ENCODE measurements around the gene ARSJ. TPM values are rescaled to one million over a fixed set of nuclear protein-coding genes. Genes with fewer than 3 reads are reported as not detected.

ARSJ gene
- polyA plus RNA-seq, 3 donors = not detected

GRCh38 chr4:113960684-113961321 is 18.6 kb downstream of the ARSJ start:
- Histone ChIP-seq H4K20me1 (ENCODE audit: insufficient read depth, low read length) (no peaks in the 10 kb centered on the region), H3K79me2 (ENCODE audit: insufficient read depth, low read length) (no peaks in the 10 kb centered on the region), H3K9me3 (replicated peaks in 1 of 2; ENCODE audit: control insufficient read depth in 1 of 2, insufficient read depth in 1 of 2, low read length in 2 of 2) (peaks cover 0 to 3% of the 10 kb centered on the region in 2 donors), H3K27me3 (ENCODE audit: control insufficient read depth in 2 of 2, insufficient read depth in 2 of 2, low read length in 2 of 2) (no peaks in the 10 kb centered on the region), H3K4me1 (ENCODE audit: control insufficient read depth in 1 of 2, insufficient read depth in 2 of 2, low read length in 2 of 2) (no peaks in the 10 kb centered on the region), H3K27ac (ENCODE audit: low read depth in 1 of 2, low read length in 2 of 2) (no peak overlapping the region), H3K36me3 (replicated peaks in 1 of 2; ENCODE audit: control insufficient read depth in 1 of 2, insufficient read depth in 2 of 2, low read length in 2 of 2) (no peaks in the 10 kb centered on the region), H2AFZ (ENCODE audit: insufficient read depth, low read depth, low read length, poor library complexity, severe bottlenecking) (no peak overlapping the region), H3K9ac (ENCODE audit: insufficient read depth, low read length, poor library complexity, severe bottlenecking) (no peak overlapping the region), H3K4me3 (replicated peaks in 1 of 3; ENCODE audit: low read depth in 2 of 3, low read length in 3 of 3) (no peak overlapping the region), H3K4me2 (replicated peaks; ENCODE audit: extremely low read depth, low read length, poor library complexity, severe bottlenecking) (no peak overlapping the region)
- Mint-ChIP-seq H3K27ac (no peak overlapping the region), H3K4me3 (no peak overlapping the region), H3K27me3 (ENCODE audit: low read depth in 3 of 3) (peaks cover 0 to 12% (median 0%) of the 10 kb centered on the region in 3 donors), H3K36me3 (no peaks in the 10 kb centered on the region), H3K4me1 (no peaks in the 10 kb centered on the region), H3K9me3 (peaks cover 0 to 9% (median 8%) of the 10 kb centered on the region in 7 donors)
- intact Hi-C loops (cut with micrococcal nuclease) = no loop called here
- no peak for DNase-seq
- 86% methylated on average over 1 of the region's 3 CpGs for WGBS (ENCODE audit: insufficient coverage)
- no peak for TF ChIP-seq CTCF (IDR thresholded peaks at IDR 0.05)

- no peak overlapping the region for H3K4me3 ChIP-seq (replicated peaks in 1 of 3; ENCODE audit: low read depth in 2 of 3, low read length in 3 of 3)
- H3K27ac Mint-ChIP-seq = no peak overlapping the region
- H3K27me3 Mint-ChIP-seq (ENCODE audit: low read depth in 3 of 3) = peaks cover 0 to 15% (median 2%) of the 10 kb centered on the region in 3 donors
- H3K36me3 ChIP-seq (replicated peaks in 1 of 2; ENCODE audit: control insufficient read depth in 1 of 2, insufficient read depth in 2 of 2, low read length in 2 of 2) = no peaks in the 10 kb centered on the region
- DNase-seq = no peak
- H3K9me3 Mint-ChIP-seq = peaks cover 0 to 9% (median 8%) of the 10 kb centered on the region in 7 donors
- no peaks in the 10 kb centered on the region for H4K20me1 ChIP-seq (ENCODE audit: insufficient read depth, low read length)
- no peaks in the 10 kb centered on the region for H3K79me2 ChIP-seq (ENCODE audit: insufficient read depth, low read length)
- intact Hi-C loops (cut with micrococcal nuclease) = no loop called here
- no peak overlapping the region for H3K4me3 Mint-ChIP-seq
- H3K4me1 Mint-ChIP-seq = no peaks in the 10 kb centered on the region
- H3K9ac ChIP-seq (ENCODE audit: insufficient read depth, low read length, poor library complexity, severe bottlenecking) = no peak overlapping the region
- H3K4me2 ChIP-seq (replicated peaks; ENCODE audit: extremely low read depth, low read length, poor library complexity, severe bottlenecking) = no peak overlapping the region
- no peaks in the 10 kb centered on the region for H3K4me1 ChIP-seq (ENCODE audit: control insufficient read depth in 1 of 2, insufficient read depth in 2 of 2, low read length in 2 of 2)
- no peaks in the 10 kb centered on the region for H3K36me3 Mint-ChIP-seq
- H2AFZ ChIP-seq (ENCODE audit: insufficient read depth, low read depth, low read length, poor library complexity, severe bottlenecking) = no peak overlapping the region
- H3K9me3 ChIP-seq (replicated peaks in 1 of 2; ENCODE audit: control insufficient read depth in 1 of 2, insufficient read depth in 1 of 2, low read length in 2 of 2) = peaks cover 0 to 3% of the 10 kb centered on the region in 2 donors
- H3K27ac ChIP-seq (ENCODE audit: low read depth in 1 of 2, low read length in 2 of 2) = no peak overlapping the region
- H3K27me3 ChIP-seq (ENCODE audit: control insufficient read depth in 2 of 2, insufficient read depth in 2 of 2, low read length in 2 of 2) = no peaks in the 10 kb centered on the region
- no peak for TF ChIP-seq CTCF (IDR thresholded peaks at IDR 0.05)
Observed at GRCh38 chr4:113959539-113959937, 19.9 kb downstream of the ARSJ start.

Measured in CD14-positive monocyte (primary cell).